Keratinocyte (primary cell): ENCODE data around the gene ARHGAP6. TPM values are rescaled to one million over a fixed set of nuclear protein-coding genes. Genes with fewer than 3 reads are reported as not detected.

Experiments used
- DNase-seq: peaks from one replicate; pipeline ENCODE4 v3.0.0-alpha.2; 2011; ENCODE audit warnings: low read depth, missing footprints, low spot score
- FAIRE-seq: peaks from 2 replicates; lab custom pipeline; 2011; peaks lifted over from hg19 to GRCh38; lab: Jason Lieb, UNC
- H2AFZ ChIP-seq: 2 replicates; pipeline ENCODE4 v1.6.0; 2012; ENCODE audit warnings: low read length, control low read depth, inconsistent platforms; ENCODE audit not compliant: control insufficient read depth
- H3K27ac ChIP-seq: 2 replicates; pipeline ENCODE4 v1.5.1; 2011; ENCODE audit warnings: low read length; ENCODE audit not compliant: control insufficient read depth, insufficient read depth
- H3K27me3 ChIP-seq: 3 replicates; pipeline ENCODE4 v1.6.0; 2011; ENCODE audit warnings: low read length; ENCODE audit not compliant: control insufficient read depth, insufficient read depth; ENCODE audit errors: extremely low read depth
- H3K36me3 ChIP-seq, 2 experiments: 2 replicates in 1 of 2; 3 replicates in 1 of 2; pipeline ENCODE4 v1.5.1; 2011; ENCODE audit warnings: low read length in 2 of 2, mild to moderate bottlenecking in 1 of 2; ENCODE audit not compliant: control insufficient read depth in 2 of 2, insufficient read depth in 2 of 2; ENCODE audit errors: extremely low read depth in 1 of 2
- H3K4me1 ChIP-seq: 3 replicates; pipeline ENCODE4 v1.5.1; 2011; ENCODE audit warnings: low read length; ENCODE audit not compliant: control insufficient read depth, insufficient read depth; ENCODE audit errors: extremely low read depth
- H3K4me2 ChIP-seq: 3 replicates; pipeline ENCODE4 v1.6.0; 2011; ENCODE audit warnings: low read depth, low read length; ENCODE audit not compliant: control insufficient read depth, insufficient read depth; ENCODE audit errors: extremely low read depth
- H3K4me3 ChIP-seq, 3 experiments: fragments of 200-600 bp in 1 of 3; sonication (generic) in 1 of 3; 2 replicates in 2 of 3; 3 replicates in 1 of 3; pipeline ENCODE4 v1.5.1; 2011 to 2016; ENCODE audit warnings: low read length in 3 of 3, mild to moderate bottlenecking in 3 of 3, control low read depth in 2 of 3, inconsistent platforms in 1 of 3, low read depth in 1 of 3, mixed read lengths in 1 of 3, mixed run types in 1 of 3, moderate library complexity in 1 of 3; ENCODE audit not compliant: control insufficient read depth in 2 of 3, insufficient read depth in 2 of 3; ENCODE audit errors: extremely low read depth in 1 of 3
- H3K79me2 ChIP-seq: 2 replicates; pipeline ENCODE4 v1.6.0; 2012; ENCODE audit warnings: low read length; ENCODE audit not compliant: control insufficient read depth, insufficient read depth
- H3K9ac ChIP-seq: 3 replicates; pipeline ENCODE4 v1.6.0; 2011; ENCODE audit warnings: low read length; ENCODE audit not compliant: control insufficient read depth, insufficient read depth; ENCODE audit errors: extremely low read depth
- H3K9me1 ChIP-seq: 3 replicates; pipeline ENCODE4 v1.6.0; 2011; ENCODE audit warnings: low read length; ENCODE audit not compliant: control insufficient read depth, insufficient read depth; ENCODE audit errors: extremely low read depth
- H3K9me3 ChIP-seq: 2 replicates; pipeline ENCODE4 v1.5.1; 2012; ENCODE audit warnings: low read depth, low read length; ENCODE audit not compliant: control insufficient read depth
- H4K20me1 ChIP-seq: 3 replicates; pipeline ENCODE4 v1.6.0; 2011; ENCODE audit warnings: low read length; ENCODE audit not compliant: control insufficient read depth, insufficient read depth; ENCODE audit errors: extremely low read depth
- EZH2 ChIP-seq: IDR thresholded peaks from one replicate; pipeline ENCODE4 v1.6.1; 2012; ENCODE audit warnings: inconsistent platforms, mild to moderate bottlenecking, low read length, moderate library complexity
- dilution Hi-C: fragments of 300-500 bp; cut with MboI; formaldehyde crosslinking; loops from one replicate; pipeline ENCODE4 v1.7.0; 2020; ENCODE audit warnings: low sequenced_read_pairs; ENCODE audit not compliant: extremely low pct_ligation_motif_present
- polyA plus RNA-seq, 5 experiments: library from polyadenylated mRNA; depleted of rRNA in 3 of 5; stranded (reverse) in 3 of 5; stranded (forward) in 1 of 5; unstranded in 1 of 5; fragments of >200 nt; gene quantifications; 1 replicate in 1 of 5; 2 replicates in 3 of 5; 3 replicates in 1 of 5; pipeline versions ENCODE4 v1.2.1 to v1.2.3, GENCODE V29; 2011 to 2012; ENCODE audit warnings: missing spikeins in 2 of 5, low read depth in 1 of 5, low replicate concordance in 1 of 5
- TF ChIP-seq, protein P1 (sequence below), 3 experiments: IDR thresholded peaks in 1 of 3; conservative IDR thresholded peaks in 1 of 3; optimal IDR thresholded peaks in 1 of 3; 2 replicates in 2 of 3; 3 replicates in 1 of 3; pipeline versions ENCODE3 to v1.5.1; 2011; ENCODE audit warnings: low read length in 3 of 3, mild to moderate bottlenecking in 3 of 3, moderate library complexity in 2 of 3, control low read depth in 1 of 3, inconsistent platforms in 1 of 3; ENCODE audit not compliant: insufficient read depth in 2 of 3; ENCODE audit errors: extremely low read depth in 1 of 3

Gene ARHGAP6
- polyA plus RNA-seq, 1 donor (not counting 4 experiments of a cell fraction or from before 2014, with no cell fraction given) = 0.01 TPM

DNA sequence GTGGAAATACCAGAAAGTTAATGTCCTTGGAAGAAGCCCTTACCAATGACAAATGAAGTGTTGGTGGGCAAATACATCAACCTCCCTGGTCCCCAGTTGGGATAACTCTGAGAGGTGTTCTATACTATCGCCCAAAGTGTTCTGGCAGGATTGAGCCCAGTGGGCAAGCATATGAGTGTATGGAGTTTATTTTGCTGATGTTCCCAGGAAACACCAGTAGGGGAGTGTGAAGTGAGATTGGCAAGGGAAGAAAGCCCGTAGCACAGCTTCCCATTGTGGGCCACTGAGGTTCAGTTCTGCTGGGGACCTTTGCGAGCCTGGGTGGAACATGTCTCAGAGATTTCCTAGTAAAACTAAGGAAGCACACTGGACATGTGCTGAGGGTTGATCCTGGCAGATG lies 65.1 kb downstream of the ARHGAP6 start:
- H2AFZ ChIP-seq = no peak overlapping the region

DNA sequence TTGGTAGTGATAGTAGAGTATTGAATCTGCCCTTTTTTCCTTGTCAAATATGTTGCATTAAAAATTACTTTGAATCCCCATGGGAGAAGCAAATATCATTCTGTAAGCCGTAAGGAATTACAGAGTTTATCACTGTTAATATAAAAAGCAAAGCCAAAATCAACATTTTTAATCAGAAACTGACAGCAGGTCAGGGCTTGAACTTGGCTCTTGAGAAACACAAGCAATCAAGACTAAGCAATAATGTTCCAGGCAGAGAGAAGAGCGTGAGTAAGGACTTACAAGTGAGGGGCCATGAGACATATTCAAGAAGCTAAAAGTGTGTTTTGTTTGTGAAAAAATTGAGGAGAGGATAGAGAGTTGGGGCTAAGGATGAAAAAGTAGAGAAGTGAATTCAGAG lies 68.2 kb downstream of the ARHGAP6 start:
- no peaks in the 10 kb centered on the region for H3K36me3 ChIP-seq
- no peaks in the 10 kb centered on the region for H3K79me2 ChIP-seq
- H3K9me3 ChIP-seq = no peaks in the 10 kb centered on the region
- FAIRE-seq (no peak), DNase-seq (no peak)
- TF ChIP-seq, protein P1, sequence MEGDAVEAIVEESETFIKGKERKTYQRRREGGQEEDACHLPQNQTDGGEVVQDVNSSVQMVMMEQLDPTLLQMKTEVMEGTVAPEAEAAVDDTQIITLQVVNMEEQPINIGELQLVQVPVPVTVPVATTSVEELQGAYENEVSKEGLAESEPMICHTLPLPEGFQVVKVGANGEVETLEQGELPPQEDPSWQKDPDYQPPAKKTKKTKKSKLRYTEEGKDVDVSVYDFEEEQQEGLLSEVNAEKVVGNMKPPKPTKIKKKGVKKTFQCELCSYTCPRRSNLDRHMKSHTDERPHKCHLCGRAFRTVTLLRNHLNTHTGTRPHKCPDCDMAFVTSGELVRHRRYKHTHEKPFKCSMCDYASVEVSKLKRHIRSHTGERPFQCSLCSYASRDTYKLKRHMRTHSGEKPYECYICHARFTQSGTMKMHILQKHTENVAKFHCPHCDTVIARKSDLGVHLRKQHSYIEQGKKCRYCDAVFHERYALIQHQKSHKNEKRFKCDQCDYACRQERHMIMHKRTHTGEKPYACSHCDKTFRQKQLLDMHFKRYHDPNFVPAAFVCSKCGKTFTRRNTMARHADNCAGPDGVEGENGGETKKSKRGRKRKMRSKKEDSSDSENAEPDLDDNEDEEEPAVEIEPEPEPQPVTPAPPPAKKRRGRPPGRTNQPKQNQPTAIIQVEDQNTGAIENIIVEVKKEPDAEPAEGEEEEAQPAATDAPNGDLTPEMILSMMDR (optimal IDR thresholded peaks at IDR 0.05 in 1 of 3, IDR thresholded peaks at IDR 0.05 in 1 of 3, conservative IDR thresholded peaks at IDR 0.05 in 1 of 3; ENCODE audit: extremely low read depth in 1 of 3, insufficient read depth in 2 of 3, low read length in 3 of 3) = no peak
- TF ChIP-seq EZH2 = no peak
- no peak overlapping the region for H3K9ac ChIP-seq
- no peaks in the 10 kb centered on the region for H4K20me1 ChIP-seq
- H2AFZ ChIP-seq = no peak overlapping the region
- no peak overlapping the region for H3K4me3 ChIP-seq
- dilution Hi-C loops = no loop called here
- H3K9me1 ChIP-seq = no peaks in the 10 kb centered on the region
- H3K27ac ChIP-seq = no peak overlapping the region
- no peaks in the 10 kb centered on the region for H3K27me3 ChIP-seq
- H3K4me2 ChIP-seq = no peak overlapping the region
- no peaks in the 10 kb centered on the region for H3K4me1 ChIP-seq

More for the DNA sequence above, 65.1 kb downstream of the ARHGAP6 start:
- dilution Hi-C loops = no loop called here
- H3K27me3 ChIP-seq = no peaks in the 10 kb centered on the region
- DNase-seq = no peak
- H3K27ac ChIP-seq = no peak overlapping the region
- no peak for TF ChIP-seq EZH2
- TF ChIP-seq, protein P1 (optimal IDR thresholded peaks at IDR 0.05 in 1 of 3, IDR thresholded peaks at IDR 0.05 in 1 of 3, conservative IDR thresholded peaks at IDR 0.05 in 1 of 3; ENCODE audit: extremely low read depth in 1 of 3, insufficient read depth in 2 of 3, low read length in 3 of 3) = no peak
- no peaks in the 10 kb centered on the region for H3K4me1 ChIP-seq
- no peaks in the 10 kb centered on the region for H3K9me3 ChIP-seq
- no peaks in the 10 kb centered on the region for H3K79me2 ChIP-seq
- H3K9me1 ChIP-seq = no peaks in the 10 kb centered on the region
- no peak overlapping the region for H3K4me3 ChIP-seq
- no peak overlapping the region for H3K9ac ChIP-seq
- no peaks in the 10 kb centered on the region for H3K36me3 ChIP-seq
- FAIRE-seq = no peak
- H4K20me1 ChIP-seq = no peaks in the 10 kb centered on the region
- H3K4me2 ChIP-seq = no peak overlapping the region
